ENCODE data around the gene CDK11B.

CDK11B gene

GRCh38 chr1:1614204-1614953 lies 44.4 kb downstream of the CDK11B start:
- peak; percentile 96 to 97 for DNase-seq

GRCh38 chr1:1613509-1614082 lies 45.2 kb downstream of the CDK11B start:
- no peak for DNase-seq

DNA sequence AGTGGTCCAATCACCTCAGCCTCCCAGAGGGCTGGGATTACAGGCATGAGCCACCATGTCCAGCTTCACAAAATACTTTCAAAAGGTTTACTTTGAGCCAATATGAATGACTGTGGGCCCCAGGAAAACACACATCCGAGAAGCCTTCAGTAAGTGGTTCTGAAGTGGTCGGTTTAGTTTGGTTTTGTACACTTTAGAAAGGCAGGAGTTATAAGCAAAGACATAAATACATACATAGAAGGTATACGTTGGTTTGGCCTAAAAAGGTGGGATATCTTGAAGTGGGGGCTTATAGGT lies 46.8 kb downstream of the CDK11B start:
- no peak for DNase-seq

DNA sequence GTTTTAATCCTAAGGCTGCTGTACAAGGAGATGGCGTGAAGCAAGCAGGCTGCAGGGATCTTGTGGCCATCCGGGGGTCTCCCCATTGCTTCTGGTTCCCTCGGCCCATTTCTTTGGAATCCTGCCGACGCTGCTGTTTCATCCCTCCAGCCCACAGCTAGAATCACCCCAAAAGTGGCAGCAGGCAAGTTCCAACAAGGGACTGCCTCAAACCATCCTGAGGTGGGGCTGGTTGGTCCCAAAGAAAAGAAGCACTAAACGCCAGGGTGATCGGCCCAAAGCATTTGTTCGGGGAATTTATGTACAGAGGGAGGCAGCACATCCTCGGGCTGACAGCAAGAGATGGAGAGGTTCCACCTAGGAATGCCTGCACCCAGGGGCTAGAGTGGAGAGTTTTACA lies 48.0 kb downstream of the CDK11B start:
- no peak for DNase-seq

- DNase-seq, result peak; percentile 5 to 32
These were observed 48.9 kb downstream of the CDK11B start for GRCh38 chr1:1609822-1610485.

- no peak for DNase-seq
These were observed 52.6 kb downstream of the CDK11B start for GRCh38 chr1:1606232-1606631.

DNA sequence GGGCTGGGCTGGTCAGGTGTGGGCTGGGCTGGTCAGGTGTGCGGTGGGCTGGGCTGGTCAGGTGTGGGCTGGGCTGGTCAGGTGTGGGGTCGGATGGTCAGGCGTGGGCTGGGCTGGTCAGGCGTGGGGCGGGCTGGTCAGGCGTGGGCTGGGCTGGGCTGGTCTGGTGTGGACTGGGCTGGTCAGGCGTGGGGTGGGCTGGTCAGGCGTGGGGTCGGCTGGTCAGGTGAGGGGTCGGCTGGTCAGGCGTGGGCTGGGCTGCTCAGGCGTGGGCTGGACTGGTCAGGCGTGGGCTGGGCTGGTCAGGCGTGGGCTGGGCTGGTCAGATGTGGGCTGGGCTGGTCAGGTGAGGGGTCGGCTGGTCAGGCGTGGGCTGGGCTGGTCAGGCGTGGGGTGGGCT lies 53.1 kb downstream of the CDK11B start:
- DNase-seq, result no peak

GRCh38 chr1:1605034-1605591 lies 53.7 kb downstream of the CDK11B start:
- no peak for DNase-seq

DNA sequence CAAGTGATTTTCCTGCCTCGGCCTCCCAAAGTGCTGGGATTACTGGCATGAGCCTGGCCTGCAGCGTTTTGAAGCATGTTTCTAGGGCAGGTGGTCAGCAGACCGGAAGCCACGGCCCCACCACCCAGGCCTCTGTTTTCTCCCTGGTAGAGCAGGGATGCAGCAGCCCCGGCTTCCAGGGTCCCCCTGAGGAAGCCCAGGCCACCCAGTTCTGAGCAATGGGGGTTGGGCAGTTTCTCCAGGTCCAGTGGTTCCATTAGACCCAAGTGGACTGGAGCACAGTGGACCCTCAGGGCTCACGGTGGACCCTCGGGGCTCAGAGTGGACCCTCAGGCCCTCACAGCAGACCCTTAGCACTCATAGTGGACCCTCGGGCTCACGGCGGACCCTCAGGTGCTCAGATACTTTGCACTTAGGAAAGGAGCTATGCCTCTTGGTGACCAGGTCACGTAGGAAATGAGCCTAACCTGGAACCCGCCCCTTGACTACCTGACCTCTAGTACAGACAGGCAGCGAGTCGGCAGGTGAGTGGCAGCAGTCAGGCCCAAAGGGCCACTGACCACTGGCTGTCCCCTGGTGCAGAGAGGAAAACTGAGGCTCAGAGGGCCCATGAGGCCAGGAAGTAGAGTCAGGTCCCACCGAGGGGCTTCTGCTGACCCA lies 54.3 kb downstream of the CDK11B start:
- no peak for DNase-seq

GRCh38 chr1:1603671-1604373 lies 55.0 kb downstream of the CDK11B start:
- no peak for DNase-seq

- DNase-seq, result no peak
These were observed 55.8 kb downstream of the CDK11B start for GRCh38 chr1:1602968-1603506.

DNA sequence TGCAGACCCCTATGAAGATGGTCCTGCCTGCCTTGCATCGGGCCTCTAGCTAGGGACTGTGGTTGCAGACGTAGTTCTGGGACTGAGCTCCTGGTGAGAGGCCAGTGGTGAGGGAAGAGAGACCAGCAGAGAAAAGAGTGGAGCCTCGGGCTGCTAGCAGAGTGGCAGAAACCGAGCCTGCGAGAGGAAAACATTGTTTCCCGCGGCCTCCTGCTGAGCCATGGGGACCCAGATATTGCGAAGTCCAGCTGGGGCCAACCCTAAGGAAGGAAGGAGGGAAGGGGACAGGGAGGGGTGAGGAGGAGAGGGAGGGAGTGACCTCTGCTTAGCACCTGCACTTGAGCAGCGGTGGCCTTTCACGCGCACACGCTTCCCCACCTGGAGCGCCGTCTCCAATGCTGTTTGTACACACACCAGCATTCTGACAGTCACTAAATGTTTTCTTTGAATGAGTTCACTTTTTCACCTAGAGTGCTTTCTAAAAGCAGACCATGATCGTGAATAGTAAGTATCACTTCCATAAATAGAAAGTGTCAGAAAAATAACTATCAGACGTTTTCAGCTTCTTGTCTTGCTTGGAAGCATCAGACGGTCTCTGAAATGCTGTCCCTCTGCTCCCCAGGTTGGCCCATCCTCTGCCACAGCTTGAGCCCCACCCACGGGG lies 56.4 kb downstream of the CDK11B start:
- no peak for DNase-seq

- no peak for DNase-seq
These were observed 57.1 kb downstream of the CDK11B start for GRCh38 chr1:1601564-1602303.

DNA sequence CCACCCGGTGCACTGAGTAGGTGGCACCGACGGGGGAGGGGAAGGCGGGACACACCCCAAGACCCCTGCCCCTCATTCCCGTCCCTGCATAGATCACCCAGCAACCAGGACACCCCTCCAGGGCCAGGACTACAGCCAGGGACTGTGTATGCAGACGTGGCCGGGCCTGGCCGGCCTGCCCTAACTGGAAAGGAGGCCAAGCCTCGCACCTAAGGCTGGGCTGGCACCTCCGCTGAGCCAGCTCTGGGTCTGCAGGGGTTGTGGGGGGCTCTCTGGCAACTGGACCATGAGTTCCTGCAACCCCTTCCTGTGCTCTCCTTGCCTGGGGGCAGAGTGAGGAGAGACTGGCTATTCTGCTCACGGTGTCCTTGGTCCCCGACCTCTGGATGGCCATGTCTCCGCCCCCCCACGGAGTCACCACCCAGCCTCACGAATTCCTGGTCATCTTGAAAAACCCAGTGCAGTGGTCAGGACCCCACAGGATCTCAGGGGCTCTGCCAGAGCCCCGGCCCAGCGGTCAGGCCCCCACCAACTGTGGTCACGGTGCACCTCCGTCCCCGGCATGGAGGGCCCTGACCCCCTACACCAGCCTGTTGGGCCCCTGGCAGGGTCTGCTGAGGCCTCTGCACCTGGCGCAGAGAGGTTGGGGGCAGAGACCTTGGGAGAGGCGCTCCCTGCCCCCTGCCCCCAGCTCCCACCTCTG lies 57.8 kb downstream of the CDK11B start:
- DNase-seq, result no peak

DNA sequence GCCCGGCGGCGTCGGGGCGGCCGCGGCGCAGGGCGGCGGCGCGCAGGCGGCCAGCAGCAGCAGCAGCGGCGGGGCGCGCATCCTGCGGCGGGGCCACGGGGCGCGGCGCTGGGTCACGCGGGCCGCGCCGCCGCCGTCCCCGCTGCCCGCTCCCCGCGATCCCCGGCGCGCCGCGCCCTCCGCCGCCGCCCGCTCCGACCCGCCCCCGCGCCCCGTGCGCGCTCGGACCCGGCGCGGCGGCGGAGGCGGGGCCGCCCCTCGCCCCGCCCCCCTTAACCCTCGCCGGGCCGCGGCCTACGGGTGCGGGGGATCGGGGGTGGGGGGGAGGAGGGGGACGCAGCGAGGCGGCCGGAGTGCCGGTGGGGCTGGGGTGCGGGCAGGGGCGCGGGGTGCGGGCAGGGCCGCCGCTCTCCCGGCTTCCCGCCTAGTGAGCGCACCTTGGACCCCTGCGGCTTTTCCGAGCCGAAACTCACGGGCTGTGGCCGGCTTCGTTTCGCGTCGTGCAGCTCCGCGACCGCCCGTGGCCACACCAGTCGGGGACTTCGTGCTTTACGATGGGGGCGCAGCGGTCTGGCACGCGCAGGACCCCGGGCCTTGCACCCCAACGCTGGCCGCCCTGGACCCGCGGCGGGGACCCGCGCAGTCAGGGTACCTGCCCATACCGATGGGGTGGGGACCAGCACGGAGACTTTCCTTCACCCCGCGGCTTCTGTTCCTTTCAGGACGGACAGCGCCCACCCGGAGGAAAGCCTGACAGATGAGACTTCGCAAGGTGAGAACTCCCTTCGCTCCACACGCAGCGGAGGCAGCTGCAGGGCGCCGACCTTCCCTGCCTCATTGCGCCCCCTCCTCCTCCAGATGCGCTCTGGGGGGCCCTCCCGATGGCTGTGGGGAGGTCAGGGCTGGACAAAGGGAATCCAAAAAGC lies 58.6 kb downstream of the CDK11B start, which contains the start of gene FNDC10:
TSS of gene FNDC10 (minus strand) at position 201 of the 926 bp plus-strand sequence. CDS start at position 81, 120 bp downstream.
- DNase-seq, result peak in 1 of 2 donors; percentile 35

DNA sequence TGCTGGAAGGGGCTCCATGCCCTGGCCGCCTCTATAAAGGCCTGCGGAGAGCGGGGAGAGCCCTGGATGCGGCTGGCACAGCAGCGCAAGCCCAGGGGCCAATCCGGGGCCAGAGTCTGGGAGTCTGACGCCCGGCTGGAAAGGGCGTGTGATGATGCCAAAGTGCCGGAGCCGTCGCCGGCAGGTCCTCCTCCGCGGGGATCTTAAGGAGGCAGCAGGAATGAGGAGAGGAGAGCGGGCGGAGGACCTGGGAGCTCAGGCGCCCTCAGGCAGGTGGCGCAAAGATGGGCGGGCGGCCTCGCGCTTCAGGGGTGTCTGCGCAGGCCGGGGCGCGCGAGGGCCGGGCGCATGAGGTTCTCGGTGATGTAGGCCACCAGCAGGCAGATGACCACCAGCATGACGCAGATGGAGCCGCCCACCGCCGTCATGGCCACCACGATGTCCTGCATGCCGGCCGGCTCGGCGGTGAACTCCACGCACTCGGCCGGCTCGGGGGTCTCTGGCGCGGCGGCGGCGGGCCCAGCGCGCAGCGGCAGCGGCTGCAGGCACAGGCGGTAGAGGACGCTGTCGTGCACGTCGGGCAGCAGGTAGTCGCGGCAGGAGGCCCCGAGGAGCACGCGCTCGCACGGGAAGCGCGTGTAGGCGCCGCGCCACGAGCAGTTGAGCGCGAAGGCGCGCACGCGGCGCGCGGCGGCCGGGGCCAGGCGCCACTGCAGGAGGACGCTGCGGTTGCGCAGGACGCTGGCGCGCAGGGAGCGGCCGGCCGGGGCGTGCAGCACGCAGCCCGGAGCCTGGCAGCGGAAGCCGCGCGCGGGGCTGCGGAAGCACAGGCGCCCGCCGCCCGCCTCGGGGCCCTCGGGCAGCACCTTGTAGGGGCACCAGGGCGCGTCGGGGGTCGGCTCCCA lies 59.5 kb downstream of the CDK11B start:
- peak; percentile 59 to 73 for DNase-seq

- DNase-seq, result no peak
These were observed 60.1 kb downstream of the CDK11B start for GRCh38 chr1:1598720-1599029.

GRCh38 chr1:1598051-1598719 lies 60.6 kb downstream of the CDK11B start:
- DNase-seq, result no peak

Data from inflammatory macrophage (primary cell).